MV-4-11 (cell line): ENCODE data around the gene PRDM12.

Experiments
- DNase-seq: peaks from one replicate; lab custom pipeline; 2025; lab: John Stamatoyannopoulos, UW

Gene PRDM12

DNA sequence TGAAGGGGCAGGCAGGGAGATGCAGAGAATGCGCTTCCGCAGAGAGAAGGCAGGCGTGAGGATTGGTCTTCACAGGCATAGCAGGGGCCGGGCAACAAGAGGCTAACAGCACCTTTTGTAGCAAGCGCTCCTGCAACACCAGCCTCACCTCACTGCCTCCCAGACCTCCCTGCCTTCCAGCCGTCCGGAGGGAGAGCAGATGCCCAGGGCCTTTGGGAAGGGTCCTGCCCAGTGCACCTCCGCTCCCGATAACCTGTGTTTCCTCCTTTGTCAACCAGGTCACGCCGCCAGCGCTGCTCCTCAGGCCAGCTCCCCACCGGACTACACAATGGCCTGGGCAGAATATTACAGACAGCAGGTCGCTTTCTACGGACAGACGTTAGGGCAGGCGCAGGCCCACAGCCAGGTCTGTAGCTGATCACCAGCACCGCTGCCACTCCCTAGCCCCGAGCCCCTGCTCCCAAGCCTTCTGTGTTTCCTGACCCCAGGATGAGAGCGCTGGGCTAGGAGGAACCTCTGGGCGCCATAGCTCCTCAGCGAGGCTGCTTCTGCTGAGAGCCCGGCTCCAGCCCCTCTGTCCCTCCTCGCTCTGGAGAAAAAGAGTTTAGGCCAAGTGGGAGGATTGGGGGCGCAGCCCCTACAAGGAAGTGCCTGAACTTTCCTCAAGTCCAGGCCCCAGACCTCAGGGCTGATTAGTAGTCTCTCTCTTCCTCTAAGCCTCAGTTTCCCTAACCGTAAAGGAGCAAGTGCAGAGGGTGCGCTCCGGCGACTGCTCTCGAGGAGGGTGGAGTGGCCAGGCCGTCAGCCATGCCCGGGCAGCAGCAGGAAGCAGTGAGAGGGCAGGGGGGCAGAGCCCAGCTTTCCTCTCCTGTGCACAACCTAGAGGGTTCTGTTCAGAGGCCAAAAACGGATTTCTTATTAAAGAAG is 28.4 kb upstream of the PRDM12 start:
- DNase-seq, result no peak

- no peak for DNase-seq
These were observed 27.8 kb upstream of the PRDM12 start for GRCh38 chr9:130636648-130637020.

GRCh38 chr9:130638284-130639123 is 25.9 kb upstream of the PRDM12 start:
- no peak for DNase-seq

GRCh38 chr9:130639124-130639765 is 25.1 kb upstream of the PRDM12 start:
- no peak for DNase-seq

GRCh38 chr9:130639866-130640555 is 24.4 kb upstream of the PRDM12 start:
- no peak for DNase-seq

DNA sequence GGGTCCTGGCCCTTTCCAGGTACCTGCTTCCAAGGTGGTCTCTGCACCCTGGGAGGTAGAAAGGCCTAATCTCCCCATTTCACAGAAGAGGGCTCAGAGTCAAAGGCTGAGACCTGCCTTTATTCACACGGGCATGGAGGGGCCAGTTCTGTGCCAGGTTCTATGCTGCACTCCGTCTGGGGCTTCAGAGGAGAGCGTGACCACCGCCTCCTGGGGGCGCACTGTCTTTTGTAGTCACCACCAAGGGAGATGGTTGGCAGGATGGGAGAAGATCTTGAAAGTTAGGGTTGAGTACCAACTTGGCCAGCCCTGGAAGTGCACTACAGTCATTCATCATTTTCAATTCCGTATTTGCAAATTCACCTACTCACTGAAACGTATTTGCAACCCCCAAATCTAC is 23.7 kb upstream of the PRDM12 start:
- no peak for DNase-seq

GRCh38 chr9:130642926-130643325 is 21.5 kb upstream of the PRDM12 start:
- no peak for DNase-seq

DNA sequence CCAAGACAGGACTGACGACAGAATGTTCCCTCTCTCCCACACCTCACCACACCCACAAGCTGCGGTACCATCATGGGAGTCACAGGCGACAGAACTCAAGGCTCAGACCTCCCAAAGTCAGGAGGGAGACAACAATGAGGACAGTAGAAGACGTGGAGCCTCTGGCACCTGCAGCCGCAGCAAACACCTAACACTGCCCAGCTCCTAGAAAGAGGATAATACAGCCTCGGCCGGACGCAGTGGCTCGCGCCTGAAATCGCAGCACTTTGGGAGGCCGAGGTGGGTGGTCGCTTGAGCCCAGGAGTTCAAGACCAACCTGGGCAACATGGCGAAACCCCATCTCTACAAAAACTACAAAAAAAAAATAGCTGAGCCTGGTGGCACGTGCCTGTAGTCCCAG is 13.2 kb upstream of the PRDM12 start:
- DNase-seq, result no peak

- no peak for DNase-seq
These were observed 12.6 kb upstream of the PRDM12 start for GRCh38 chr9:130651752-130652151.

DNA sequence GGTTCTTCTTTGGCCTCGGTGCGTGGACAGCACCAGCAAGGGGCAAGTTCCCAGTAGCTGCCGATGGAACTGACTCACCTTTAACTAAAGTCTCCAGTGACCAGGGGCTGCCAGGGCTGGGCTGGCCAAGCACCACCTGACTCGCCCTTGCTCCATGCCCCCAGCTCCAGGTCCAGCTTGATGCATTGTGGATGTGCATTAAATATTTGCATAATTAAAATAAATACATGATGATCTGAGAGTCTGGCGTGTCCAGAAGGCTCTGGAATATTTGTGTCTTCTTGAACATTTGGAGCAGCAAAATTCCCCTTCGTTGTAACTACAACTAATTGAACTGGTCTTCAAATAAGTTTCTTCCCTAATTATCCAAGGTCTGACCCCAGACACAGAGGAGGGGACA is 9.5 kb upstream of the PRDM12 start:
- DNase-seq, result no peak

DNA sequence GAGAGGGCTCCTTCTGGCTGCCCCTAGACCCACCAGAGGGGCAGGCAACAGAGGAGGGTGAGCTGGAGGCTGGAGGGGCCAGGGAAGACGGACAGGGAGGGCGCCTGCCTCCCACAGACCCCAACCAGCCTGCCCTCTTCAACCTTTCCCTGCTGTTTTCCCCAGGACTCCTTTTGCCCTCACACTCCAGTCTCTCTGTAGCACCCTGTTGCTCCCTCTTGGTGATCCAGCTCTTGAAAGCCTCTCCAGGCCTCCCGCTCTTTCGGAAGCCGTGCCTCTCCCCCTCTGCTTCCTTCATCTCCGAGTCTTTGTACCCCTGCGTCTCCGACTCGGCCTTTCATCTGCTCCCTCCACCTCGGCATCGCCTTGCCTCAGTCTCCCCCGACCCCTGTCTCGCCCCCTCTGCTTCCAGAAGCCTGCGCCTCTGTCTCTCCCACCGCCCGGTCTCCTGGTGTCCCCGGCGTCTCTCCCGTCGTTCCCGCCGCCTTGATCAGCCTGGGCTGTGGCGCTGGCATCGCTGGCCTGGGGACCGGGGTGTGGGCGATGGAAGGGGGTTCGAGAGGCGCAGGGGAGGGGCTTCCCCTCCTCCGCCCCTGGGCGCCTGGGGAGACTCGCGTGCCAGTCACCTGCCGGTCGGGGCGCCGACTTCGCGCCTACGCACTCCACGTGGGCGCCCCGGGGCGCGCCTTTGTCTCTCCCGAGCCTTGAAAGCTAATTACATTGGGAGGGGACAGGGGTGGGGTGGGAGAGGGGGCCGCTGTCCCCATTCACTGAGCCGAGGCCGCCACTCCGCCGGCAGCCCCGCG is 5.3 kb upstream of the PRDM12 start:
- no peak for DNase-seq

GRCh38 chr9:130659699-130660248 is 4.6 kb upstream of the PRDM12 start:
- DNase-seq, result no peak

- DNase-seq, result no peak
These were observed 4.1 kb upstream of the PRDM12 start for GRCh38 chr9:130660326-130660682.

GRCh38 chr9:130660683-130661450 is 3.5 kb upstream of the PRDM12 start:
- DNase-seq, result no peak

GRCh38 chr9:130661451-130662098 is 2.8 kb upstream of the PRDM12 start:
- DNase-seq, result no peak

DNA sequence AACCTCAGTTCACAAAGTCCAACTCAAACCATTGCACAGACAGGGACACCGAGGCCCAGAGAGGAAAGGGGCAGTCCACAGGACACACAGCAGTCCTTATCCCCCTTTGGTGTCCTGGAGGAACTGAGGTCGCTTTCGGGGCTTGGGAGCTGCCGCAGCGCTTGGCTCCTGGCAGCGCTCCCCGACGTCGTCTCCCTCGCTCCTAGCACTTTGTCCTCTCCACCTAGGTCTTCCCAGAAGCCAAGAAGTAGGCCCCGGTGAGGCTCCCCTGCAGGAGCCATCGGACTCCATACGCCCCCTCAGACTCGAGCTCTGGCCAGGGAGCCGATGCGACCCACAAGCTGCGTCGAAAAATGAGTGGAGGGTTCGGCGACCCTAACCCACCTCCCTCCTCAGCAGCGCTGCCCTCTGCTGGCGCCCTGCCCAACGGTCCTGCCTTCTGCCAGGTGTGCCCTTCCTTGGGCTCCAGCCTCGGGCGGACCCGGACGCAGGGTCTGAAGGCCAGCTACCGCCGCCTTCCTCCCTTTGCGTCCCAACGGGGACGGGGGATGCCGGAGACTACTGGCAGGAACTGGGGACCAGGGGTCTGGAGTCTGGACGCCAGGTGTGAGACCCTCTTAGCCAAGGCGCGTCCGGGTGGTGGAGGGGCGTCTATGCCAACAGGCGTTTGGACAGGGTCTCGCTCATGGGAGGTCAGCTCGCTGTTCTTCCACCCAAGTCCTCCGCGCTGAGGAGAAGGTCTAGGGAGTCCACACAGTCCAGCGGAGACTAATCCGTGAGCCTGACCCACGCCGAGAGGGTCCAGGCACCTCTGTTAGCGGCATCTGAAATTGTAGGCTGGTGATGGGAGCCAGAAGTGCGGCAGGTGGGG is 2.1 kb upstream of the PRDM12 start:
- DNase-seq, result no peak

DNA sequence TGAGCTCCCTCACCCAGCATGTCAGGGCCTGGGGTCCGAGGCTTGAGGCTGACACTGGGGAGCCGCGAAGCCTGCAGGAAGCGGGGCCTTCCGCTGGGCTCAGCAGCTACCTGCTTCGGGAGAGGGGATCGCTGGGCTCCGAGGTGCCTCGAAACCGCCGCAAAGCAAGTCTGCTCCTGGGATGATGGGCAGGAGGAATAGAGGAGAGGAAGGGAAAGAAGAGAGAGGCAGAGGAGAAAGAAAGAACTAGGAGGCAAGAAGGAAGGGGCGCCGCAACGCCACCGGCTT is 1.5 kb upstream of the PRDM12 start:
- DNase-seq, result no peak

GRCh38 chr9:130663258-130663976 is 977 bp upstream of the PRDM12 start:
- DNase-seq, result no peak

DNA sequence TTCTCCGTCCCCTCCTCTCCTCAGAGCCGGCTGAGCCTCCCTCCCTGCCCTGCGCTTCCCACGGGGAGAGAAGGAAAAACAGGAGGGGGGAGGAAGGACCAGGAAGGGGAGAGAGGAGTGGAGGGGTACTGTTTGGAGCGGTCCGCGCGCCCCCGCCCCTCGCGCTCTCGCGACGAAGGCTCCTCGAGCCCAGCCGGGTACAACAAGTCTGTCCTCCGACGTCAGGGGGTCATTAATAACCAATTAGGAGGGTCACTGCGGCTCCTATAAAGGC is 480 bp upstream of the PRDM12 start:
- DNase-seq, result no peak
